ENCODE data around the gene SDF2L1.

DNA sequence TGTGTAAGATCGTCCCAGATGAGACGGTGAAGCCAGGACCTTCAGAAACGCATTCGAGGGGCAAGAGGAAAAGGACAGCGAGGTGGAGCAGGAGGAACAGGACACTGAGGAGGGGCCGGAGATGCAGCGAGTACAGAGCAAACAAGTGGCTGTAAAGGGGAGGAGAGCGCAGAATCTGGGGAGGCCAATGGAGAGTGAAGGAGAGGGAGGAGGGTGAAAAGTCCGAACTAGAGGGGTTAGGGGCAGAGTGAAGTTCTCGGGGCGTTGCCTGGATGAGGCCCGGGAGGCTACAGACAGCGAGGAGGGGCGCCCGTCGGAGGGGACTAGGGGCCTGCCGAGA, 14.9 kb downstream of the SDF2L1 start:
- TF ChIP-seq, protein P1, sequence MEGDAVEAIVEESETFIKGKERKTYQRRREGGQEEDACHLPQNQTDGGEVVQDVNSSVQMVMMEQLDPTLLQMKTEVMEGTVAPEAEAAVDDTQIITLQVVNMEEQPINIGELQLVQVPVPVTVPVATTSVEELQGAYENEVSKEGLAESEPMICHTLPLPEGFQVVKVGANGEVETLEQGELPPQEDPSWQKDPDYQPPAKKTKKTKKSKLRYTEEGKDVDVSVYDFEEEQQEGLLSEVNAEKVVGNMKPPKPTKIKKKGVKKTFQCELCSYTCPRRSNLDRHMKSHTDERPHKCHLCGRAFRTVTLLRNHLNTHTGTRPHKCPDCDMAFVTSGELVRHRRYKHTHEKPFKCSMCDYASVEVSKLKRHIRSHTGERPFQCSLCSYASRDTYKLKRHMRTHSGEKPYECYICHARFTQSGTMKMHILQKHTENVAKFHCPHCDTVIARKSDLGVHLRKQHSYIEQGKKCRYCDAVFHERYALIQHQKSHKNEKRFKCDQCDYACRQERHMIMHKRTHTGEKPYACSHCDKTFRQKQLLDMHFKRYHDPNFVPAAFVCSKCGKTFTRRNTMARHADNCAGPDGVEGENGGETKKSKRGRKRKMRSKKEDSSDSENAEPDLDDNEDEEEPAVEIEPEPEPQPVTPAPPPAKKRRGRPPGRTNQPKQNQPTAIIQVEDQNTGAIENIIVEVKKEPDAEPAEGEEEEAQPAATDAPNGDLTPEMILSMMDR (IDR thresholded peaks at IDR 0.05) = no peak
- no peak for TF ChIP-seq POLR2A (IDR thresholded peaks at IDR 0.05)
